Nephron (organoid): ENCODE data around the gene CCNT1.

Experiments
- H3K27ac Mint-ChIP-seq, 3 experiments: 2 replicates each; pipeline ENCODE4 v1.8.0; 2020; ENCODE audit warnings: mixed read lengths in 3 of 3, mild to moderate bottlenecking in 2 of 3, moderate library complexity in 1 of 3
- H3K27me3 Mint-ChIP-seq: 2 replicates; pipeline ENCODE4 v1.8.0; 2021; ENCODE audit warnings: low read depth, mild to moderate bottlenecking, moderate library complexity, mixed read lengths
- H3K36me3 Mint-ChIP-seq: 2 replicates; pipeline ENCODE4 v1.8.0; 2020; ENCODE audit warnings: low read depth, mixed read lengths
- H3K4me1 Mint-ChIP-seq: 2 replicates; pipeline ENCODE4 v1.8.0; 2020; ENCODE audit warnings: mixed read lengths
- H3K4me3 Mint-ChIP-seq, 3 experiments: 2 replicates each; pipeline ENCODE4 v1.8.0; 2020; ENCODE audit warnings: mild to moderate bottlenecking in 3 of 3, mixed read lengths in 3 of 3, moderate library complexity in 2 of 3
- H3K9me3 Mint-ChIP-seq: 2 replicates; pipeline ENCODE4 v1.8.0; 2020; ENCODE audit warnings: mixed read lengths
- TF ChIP-seq, protein P1 (sequence below), 3 experiments: fragments of 200-600 bp; sonication (generic); IDR thresholded peaks; one replicate each; pipeline ENCODE4 v1.5.0; 2021; ENCODE audit warnings: antibody characterized with exemption in 3 of 3; ENCODE audit not compliant: unreplicated experiment in 3 of 3

Gene CCNT1

DNA sequence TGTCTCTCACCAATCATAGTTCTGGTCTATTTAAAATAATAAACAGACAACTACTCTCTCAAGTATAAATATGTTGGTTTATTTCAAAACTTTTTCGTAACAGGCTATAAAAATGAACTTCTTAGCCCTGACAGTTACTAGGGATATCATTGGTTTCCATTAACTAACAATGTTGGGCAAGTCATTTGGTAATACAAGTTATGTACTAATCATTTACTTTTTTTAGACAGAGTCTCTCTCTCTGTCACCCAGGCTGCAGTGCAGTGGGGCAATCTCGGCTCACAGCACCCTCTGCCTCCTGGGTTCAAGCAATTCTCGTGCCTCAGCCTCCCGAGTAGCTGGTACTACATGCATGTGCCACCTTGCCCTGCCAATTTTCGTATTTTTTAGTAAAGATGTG is 19.9 kb downstream of the CCNT1 start:
- H3K4me3 Mint-ChIP-seq: no peak overlapping the region
- H3K27ac Mint-ChIP-seq: no peak overlapping the region
- no peaks in the 10 kb centered on the region for H3K27me3 Mint-ChIP-seq
- H3K4me1 Mint-ChIP-seq: peaks cover 11% of the 10 kb centered on the region
- TF ChIP-seq, protein P1, sequence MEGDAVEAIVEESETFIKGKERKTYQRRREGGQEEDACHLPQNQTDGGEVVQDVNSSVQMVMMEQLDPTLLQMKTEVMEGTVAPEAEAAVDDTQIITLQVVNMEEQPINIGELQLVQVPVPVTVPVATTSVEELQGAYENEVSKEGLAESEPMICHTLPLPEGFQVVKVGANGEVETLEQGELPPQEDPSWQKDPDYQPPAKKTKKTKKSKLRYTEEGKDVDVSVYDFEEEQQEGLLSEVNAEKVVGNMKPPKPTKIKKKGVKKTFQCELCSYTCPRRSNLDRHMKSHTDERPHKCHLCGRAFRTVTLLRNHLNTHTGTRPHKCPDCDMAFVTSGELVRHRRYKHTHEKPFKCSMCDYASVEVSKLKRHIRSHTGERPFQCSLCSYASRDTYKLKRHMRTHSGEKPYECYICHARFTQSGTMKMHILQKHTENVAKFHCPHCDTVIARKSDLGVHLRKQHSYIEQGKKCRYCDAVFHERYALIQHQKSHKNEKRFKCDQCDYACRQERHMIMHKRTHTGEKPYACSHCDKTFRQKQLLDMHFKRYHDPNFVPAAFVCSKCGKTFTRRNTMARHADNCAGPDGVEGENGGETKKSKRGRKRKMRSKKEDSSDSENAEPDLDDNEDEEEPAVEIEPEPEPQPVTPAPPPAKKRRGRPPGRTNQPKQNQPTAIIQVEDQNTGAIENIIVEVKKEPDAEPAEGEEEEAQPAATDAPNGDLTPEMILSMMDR (IDR thresholded peaks at IDR 0.05; ENCODE audit: unreplicated experiment in 3 of 3): no peak
- H3K9me3 Mint-ChIP-seq: no peaks in the 10 kb centered on the region
- peaks cover 78% of the 10 kb centered on the region for H3K36me3 Mint-ChIP-seq

DNA sequence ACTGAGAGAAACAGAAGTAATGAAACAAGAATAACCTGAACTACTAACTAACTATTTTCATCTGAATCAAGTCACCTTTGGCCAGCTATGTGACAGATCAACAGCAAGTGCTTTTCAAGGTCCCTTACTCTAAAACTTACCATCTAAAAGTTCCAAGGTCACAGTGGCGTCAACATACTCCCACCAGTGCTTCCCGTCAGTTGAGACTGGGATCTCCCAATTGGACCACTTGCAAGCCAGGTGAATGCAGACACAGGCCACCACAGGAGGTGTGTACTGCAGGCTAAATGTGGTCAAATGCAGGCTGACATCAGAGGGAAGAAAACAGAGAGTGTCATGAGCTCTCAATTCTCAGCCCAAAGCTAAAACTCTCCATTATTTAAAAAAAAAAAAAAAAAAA is 20.6 kb downstream of the CCNT1 start:
- Mint-ChIP-seq H3K27me3 (no peaks in the 10 kb centered on the region), H3K4me1 (peaks cover 19% of the 10 kb centered on the region)
- TF ChIP-seq, protein P1 (IDR thresholded peaks at IDR 0.05; ENCODE audit: unreplicated experiment in 3 of 3): no peak

DNA sequence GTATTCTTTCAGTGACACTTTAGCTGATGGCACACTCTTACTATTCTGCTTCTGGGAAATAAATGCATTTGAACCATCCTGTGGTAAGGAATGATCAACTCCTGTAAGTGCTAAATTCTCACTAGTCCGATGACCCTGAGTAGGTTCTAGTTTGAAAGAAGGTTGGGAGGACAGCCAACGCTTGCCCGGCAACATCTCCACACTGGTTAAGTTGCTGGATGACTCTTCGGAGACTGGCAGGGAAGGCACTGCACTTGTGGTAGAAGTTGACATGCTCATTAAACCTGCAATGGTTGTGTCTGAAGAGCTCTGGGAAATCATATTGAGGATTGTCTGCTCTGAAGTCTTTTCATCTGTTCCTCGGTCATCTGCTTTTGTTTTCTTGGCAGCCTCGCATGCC is 22.5 kb downstream of the CCNT1 start:
- Mint-ChIP-seq H3K27me3 (no peaks in the 10 kb centered on the region), H3K4me3 (no peak overlapping the region), H3K4me1 (peaks cover 27% of the 10 kb centered on the region), H3K36me3 (peaks cover 74% of the 10 kb centered on the region), H3K9me3 (no peaks in the 10 kb centered on the region), H3K27ac (peak overlapping the region in 1 of 3 experiments; percentile 16)
- TF ChIP-seq, protein P1 (IDR thresholded peaks at IDR 0.05; ENCODE audit: unreplicated experiment in 3 of 3): no peak

More for the DNA sequence above, 20.6 kb downstream of the CCNT1 start:
- Mint-ChIP-seq H3K9me3 (no peaks in the 10 kb centered on the region), H3K36me3 (peaks cover 80% of the 10 kb centered on the region), H3K27ac (peak overlapping the region in 1 of 3 experiments; percentile 69), H3K4me3 (no peak overlapping the region)

DNA sequence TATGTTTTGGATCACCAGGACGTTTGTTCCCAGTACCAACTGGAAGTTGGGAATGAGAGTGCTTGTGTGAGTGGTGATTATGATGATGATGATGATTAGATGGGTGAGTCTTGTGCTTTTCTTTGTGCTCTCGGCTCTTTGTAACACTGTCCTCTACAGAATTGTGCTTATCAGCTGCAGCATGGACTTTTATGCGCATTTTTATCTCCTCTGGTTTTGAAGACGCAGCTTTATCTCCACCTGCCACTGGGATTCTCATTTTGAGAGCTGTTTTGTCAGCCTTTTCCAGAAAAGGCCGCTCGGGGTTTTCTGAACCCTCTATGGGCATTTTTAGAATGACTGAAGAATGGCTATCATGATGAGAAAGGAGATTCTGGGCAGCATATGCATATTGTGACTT is 22.9 kb downstream of the CCNT1 start:
- H3K36me3 Mint-ChIP-seq: peaks cover 75% of the 10 kb centered on the region
- H3K27me3 Mint-ChIP-seq: no peaks in the 10 kb centered on the region
- peaks cover 27% of the 10 kb centered on the region for H3K4me1 Mint-ChIP-seq
- H3K4me3 Mint-ChIP-seq: no peak overlapping the region
- H3K27ac Mint-ChIP-seq: peak overlapping the region in 1 of 3 experiments; percentile 44
- H3K9me3 Mint-ChIP-seq: no peaks in the 10 kb centered on the region
- TF ChIP-seq, protein P1 (IDR thresholded peaks at IDR 0.05; ENCODE audit: unreplicated experiment in 3 of 3): no peak

DNA sequence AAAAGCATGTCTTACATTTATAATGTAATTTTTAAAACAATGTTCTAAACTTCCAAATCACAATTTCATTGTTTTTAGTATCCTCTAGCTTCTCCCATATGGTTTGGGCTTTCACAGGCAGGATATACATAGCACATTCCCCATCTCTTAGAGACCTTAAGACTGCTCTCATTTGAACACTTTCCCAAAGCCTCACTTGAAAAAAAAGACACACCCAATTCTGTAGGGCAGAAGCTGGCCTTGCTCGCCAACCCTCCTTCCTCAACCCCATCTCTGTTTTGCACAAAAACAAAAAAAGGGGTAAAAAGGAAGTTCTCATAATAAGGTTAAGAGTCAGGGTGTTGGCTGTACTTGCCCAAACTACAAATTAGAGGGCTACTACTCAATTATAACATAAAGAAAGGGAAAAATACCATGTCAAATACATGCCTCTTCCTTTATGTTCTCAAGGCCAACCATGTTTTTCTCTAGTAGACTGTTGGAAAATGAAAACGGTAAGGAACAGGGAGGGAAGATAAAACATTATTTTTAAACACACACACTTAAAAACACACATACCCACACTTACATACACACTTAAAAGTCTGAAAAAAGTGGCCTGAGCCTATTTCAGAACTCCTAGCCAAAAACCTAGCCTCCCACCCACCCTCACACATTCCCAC is 24.6 kb downstream of the CCNT1 start:
- Mint-ChIP-seq H3K36me3 (peaks cover 74% of the 10 kb centered on the region), H3K4me3 (no peak overlapping the region), H3K27me3 (no peaks in the 10 kb centered on the region), H3K4me1 (peaks cover 27% of the 10 kb centered on the region), H3K9me3 (no peaks in the 10 kb centered on the region), H3K27ac (peak overlapping the region; percentile 44 to 92 (median 82))
- TF ChIP-seq, protein P1 (IDR thresholded peaks at IDR 0.05; ENCODE audit: unreplicated experiment in 3 of 3): no peak

DNA sequence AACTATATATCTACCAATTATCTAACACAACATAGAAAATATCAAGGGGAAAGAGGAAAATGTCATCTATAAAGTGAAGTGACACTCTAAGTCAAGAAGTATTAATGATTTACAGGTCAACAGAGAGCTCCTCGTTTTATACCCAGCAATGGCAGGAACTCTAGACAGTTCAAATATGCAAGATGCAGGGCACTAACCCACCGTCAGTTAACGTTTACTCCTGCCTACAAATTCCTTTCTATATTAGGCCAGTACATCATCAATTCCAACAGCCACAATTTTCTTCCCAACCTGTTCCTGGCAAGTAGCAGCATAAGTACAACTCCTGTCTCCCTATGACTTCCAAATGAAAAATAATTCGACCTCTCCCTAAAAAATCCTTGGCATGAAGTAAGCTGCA is 25.5 kb downstream of the CCNT1 start:
- TF ChIP-seq, protein P1 (IDR thresholded peaks at IDR 0.05; ENCODE audit: unreplicated experiment in 3 of 3): no peak
- H3K9me3 Mint-ChIP-seq: no peaks in the 10 kb centered on the region

More for the DNA sequence above, 25.5 kb downstream of the CCNT1 start:
- Mint-ChIP-seq H3K4me1 (peaks cover 27% of the 10 kb centered on the region), H3K36me3 (peaks cover 68% of the 10 kb centered on the region), H3K27me3 (no peaks in the 10 kb centered on the region), H3K4me3 (no peak overlapping the region), H3K27ac (peak overlapping the region; percentile 44 to 92 (median 82))
